ENCODE measurements around the gene HELZ. TPM values are rescaled to one million over a fixed set of nuclear protein-coding genes. Genes with fewer than 3 reads are reported as not detected.
"Not testable (repeated sequence)": the region's sequence is repeated elsewhere in the genome, so short reads cannot be mapped to it uniquely, and the experiment has no call there.

The HELZ gene
- total RNA-seq, 2 donors from 2014 or later, result 51.4 to 74.7 TPM

GRCh38 chr17:67256075-67256732, 11.2 kb upstream of the HELZ start:
- WGBS, 2 experiments (ENCODE audit: insufficient coverage in 1 of 2, insufficient read length in 1 of 2), result 88 to 97% methylated on average over 3 to 5 of the region's 5 CpGs
- Histone ChIP-seq H3K4me3 (ENCODE audit: low read length) (no peak overlapping the region), H3K9ac (ENCODE audit: extremely low read depth, low read length, poor library complexity, severe bottlenecking) (no peak overlapping the region), H3K27me3 (ENCODE audit: control insufficient read depth, insufficient read depth, low read length, poor library complexity, severe bottlenecking) (no peaks in the 10 kb centered on the region), H3K36me3 (ENCODE audit: control insufficient read depth, insufficient read depth, low read length) (no peaks in the 10 kb centered on the region), H3K4me1 (ENCODE audit: control insufficient read depth, insufficient read depth, low read length) (no peaks in the 10 kb centered on the region), H3K9me3 (ENCODE audit: control insufficient read depth, low read length) (peaks cover 12% of the 10 kb centered on the region), H3K27ac (ENCODE audit: low read depth, low read length) (no peak overlapping the region)
- no peak for TF ChIP-seq CTCF (conservative IDR thresholded peaks at IDR 0.05)
- no peak for DNase-seq
- H3K4me1 Mint-ChIP-seq, result peaks cover 17% of the 10 kb centered on the region
- H3K27ac Mint-ChIP-seq, result no peak overlapping the region
- H3K27me3 Mint-ChIP-seq (ENCODE audit: insufficient read depth), result no peaks in the 10 kb centered on the region
- no peak overlapping the region for H3K4me3 Mint-ChIP-seq
- no peaks in the 10 kb centered on the region for H3K36me3 Mint-ChIP-seq (ENCODE audit: low read depth)
- H3K9me3 Mint-ChIP-seq, result peaks cover 12% of the 10 kb centered on the region

- Mint-ChIP-seq H3K4me1 (peaks cover 10% of the 10 kb centered on the region), H3K4me3 (no peak overlapping the region), H3K36me3 (ENCODE audit: low read depth) (peaks cover 11% of the 10 kb centered on the region), H3K27ac (no peak overlapping the region), H3K9me3 (peaks cover 12% of the 10 kb centered on the region), H3K27me3 (ENCODE audit: insufficient read depth) (no peaks in the 10 kb centered on the region)
- Histone ChIP-seq H3K36me3 (ENCODE audit: control insufficient read depth, insufficient read depth, low read length) (no peaks in the 10 kb centered on the region), H3K27me3 (ENCODE audit: control insufficient read depth, insufficient read depth, low read length, poor library complexity, severe bottlenecking) (no peaks in the 10 kb centered on the region), H3K4me1 (ENCODE audit: control insufficient read depth, insufficient read depth, low read length) (no peaks in the 10 kb centered on the region), H3K9me3 (ENCODE audit: control insufficient read depth, low read length) (peaks cover 12% of the 10 kb centered on the region), H3K9ac (ENCODE audit: extremely low read depth, low read length, poor library complexity, severe bottlenecking) (no peak overlapping the region), H3K4me3 (ENCODE audit: low read length) (no peak overlapping the region), H3K27ac (ENCODE audit: low read depth, low read length) (no peak overlapping the region)
- no peak for TF ChIP-seq CTCF (conservative IDR thresholded peaks at IDR 0.05)
- 89 to 100% methylated on average over 2 of the region's 2 CpGs for WGBS, 2 experiments (ENCODE audit: insufficient coverage in 1 of 2, insufficient read length in 1 of 2)
- no peak for DNase-seq
Measured at GRCh38 chr17:67253384-67253783, 8.4 kb upstream of the HELZ start.

GRCh38 chr17:67251586-67251985, 6.6 kb upstream of the HELZ start:
- peaks cover 12% of the 10 kb centered on the region for H3K4me1 Mint-ChIP-seq
- H3K4me3 ChIP-seq (ENCODE audit: low read length), result not testable (repeated sequence)

GRCh38 chr17:67248291-67248690, 3.3 kb upstream of the HELZ start:
- 83 to 98% methylated on average over 5 to 6 of the region's 6 CpGs for WGBS, 2 experiments (ENCODE audit: insufficient coverage in 1 of 2, insufficient read length in 1 of 2)
- peaks cover 16% of the 10 kb centered on the region for H3K36me3 Mint-ChIP-seq (ENCODE audit: low read depth)
- Histone ChIP-seq H3K27me3 (ENCODE audit: control insufficient read depth, insufficient read depth, low read length, poor library complexity, severe bottlenecking) (no peaks in the 10 kb centered on the region), H3K4me3 (ENCODE audit: low read length) (no peak overlapping the region), H3K4me1 (ENCODE audit: control insufficient read depth, insufficient read depth, low read length) (no peaks in the 10 kb centered on the region), H3K27ac (ENCODE audit: low read depth, low read length) (no peak overlapping the region), H3K9me3 (ENCODE audit: control insufficient read depth, low read length) (no peaks in the 10 kb centered on the region), H3K9ac (ENCODE audit: extremely low read depth, low read length, poor library complexity, severe bottlenecking) (no peak overlapping the region), H3K36me3 (ENCODE audit: control insufficient read depth, insufficient read depth, low read length) (no peaks in the 10 kb centered on the region)
- no peaks in the 10 kb centered on the region for H3K9me3 Mint-ChIP-seq
- no peak overlapping the region for H3K27ac Mint-ChIP-seq
- H3K4me3 Mint-ChIP-seq, result no peak overlapping the region
- DNase-seq, result peak; percentile 38
- H3K27me3 Mint-ChIP-seq (ENCODE audit: insufficient read depth), result no peaks in the 10 kb centered on the region
- TF ChIP-seq CTCF (conservative IDR thresholded peaks at IDR 0.05), result no peak
- H3K4me1 Mint-ChIP-seq, result peaks cover 22% of the 10 kb centered on the region

More at GRCh38 chr17:67251586-67251985, 6.6 kb upstream of the HELZ start:
- H3K9me3 ChIP-seq (ENCODE audit: control insufficient read depth, low read length), result peaks cover 12% of the 10 kb centered on the region
- H3K27me3 Mint-ChIP-seq (ENCODE audit: insufficient read depth); H3K4me1 ChIP-seq (ENCODE audit: control insufficient read depth, insufficient read depth, low read length); H3K27ac Mint-ChIP-seq; H3K36me3 ChIP-seq (ENCODE audit: control insufficient read depth, insufficient read depth, low read length); H3K27me3 ChIP-seq (ENCODE audit: control insufficient read depth, insufficient read depth, low read length, poor library complexity, severe bottlenecking); DNase-seq; H3K9ac ChIP-seq (ENCODE audit: extremely low read depth, low read length, poor library complexity, severe bottlenecking); H3K4me3 Mint-ChIP-seq; H3K27ac ChIP-seq (ENCODE audit: low read depth, low read length): not testable (repeated sequence)
- Mint-ChIP-seq H3K9me3 (peaks cover 11% of the 10 kb centered on the region), H3K36me3 (ENCODE audit: low read depth) (peaks cover 16% of the 10 kb centered on the region)
- 89 to 98% methylated on average over 4 of the region's 4 CpGs for WGBS, 2 experiments (ENCODE audit: insufficient coverage in 1 of 2, insufficient read length in 1 of 2)

Measured in endodermal cell (in vitro differentiated cells).